Ectodermal cell (in vitro differentiated cells): ENCODE results near the gene RIN2.

Experiments
- H3K27ac ChIP-seq: 2 replicates; pipeline ENCODE4 v1.7.0; 2013; ENCODE audit warnings: mild to moderate bottlenecking, low read depth, low read length; ENCODE audit not compliant: insufficient read depth, poor library complexity, severe bottlenecking
- H3K27me3 ChIP-seq: 2 replicates; pipeline ENCODE4 v1.7.0; 2013; ENCODE audit warnings: mild to moderate bottlenecking, low read length; ENCODE audit not compliant: insufficient read depth, control insufficient read depth, poor library complexity, severe bottlenecking
- H3K36me3 ChIP-seq: one replicate; pipeline ENCODE4 v1.7.0; 2013; ENCODE audit warnings: low read length; ENCODE audit not compliant: control insufficient read depth, insufficient read depth
- H3K4me1 ChIP-seq: one replicate; pipeline ENCODE4 v1.7.0; 2013; ENCODE audit warnings: low read length; ENCODE audit not compliant: control insufficient read depth, insufficient read depth
- H3K4me3 ChIP-seq: 2 replicates; pipeline ENCODE4 v1.7.0; 2013; ENCODE audit warnings: low read depth, low read length, control low read depth; ENCODE audit not compliant: insufficient read depth
- H3K9me3 ChIP-seq: 2 replicates; pipeline ENCODE4 v1.7.0; 2013; ENCODE audit warnings: mild to moderate bottlenecking, low read length, moderate library complexity; ENCODE audit not compliant: control insufficient read depth
- WGBS, 2 experiments: methylation state at CpG; one replicate each; pipeline ENCODE4 v1.1.7; 2013; ENCODE audit warnings: missing lambda C conversion rate in 2 of 2; 5-methylcytosine and 5-hydroxymethylcytosine counted together

Gene RIN2

GRCh38 chr20:19784511-19785172, 26.6 kb downstream of the RIN2 start:
- no peak overlapping the region for H3K27ac ChIP-seq
- WGBS, 2 experiments, result 38 to 44% methylated on average over 11 of the region's 11 CpGs

GRCh38 chr20:19785173-19785982, 27.3 kb downstream of the RIN2 start:
- Histone ChIP-seq H3K4me3 (no peak overlapping the region), H3K4me1 (peaks cover 22% of the 10 kb centered on the region), H3K36me3 (no peaks in the 10 kb centered on the region), H3K27ac (no peak overlapping the region), H3K9me3 (no peaks in the 10 kb centered on the region), H3K27me3 (no peaks in the 10 kb centered on the region)
- 47 to 56% methylated on average over 4 of the region's 5 CpGs for WGBS, 2 experiments

More at GRCh38 chr20:19784511-19785172, 26.6 kb downstream of the RIN2 start:
- H3K4me3 ChIP-seq, result no peak overlapping the region
- H3K27me3 ChIP-seq, result no peaks in the 10 kb centered on the region
- H3K36me3 ChIP-seq, result no peaks in the 10 kb centered on the region
- no peaks in the 10 kb centered on the region for H3K9me3 ChIP-seq
- peaks cover 27% of the 10 kb centered on the region for H3K4me1 ChIP-seq

GRCh38 chr20:19785983-19786285, 27.9 kb downstream of the RIN2 start:
- Histone ChIP-seq H3K4me3 (no peak overlapping the region), H3K27ac (no peak overlapping the region), H3K27me3 (no peaks in the 10 kb centered on the region), H3K36me3 (no peaks in the 10 kb centered on the region), H3K4me1 (peaks cover 21% of the 10 kb centered on the region), H3K9me3 (no peaks in the 10 kb centered on the region)
- 90 to 100% methylated on average over 1 of the region's 1 CpG for WGBS, 2 experiments

- Histone ChIP-seq H3K4me1 (peaks cover 21% of the 10 kb centered on the region), H3K27me3 (no peaks in the 10 kb centered on the region), H3K27ac (no peak overlapping the region), H3K4me3 (no peak overlapping the region), H3K9me3 (no peaks in the 10 kb centered on the region), H3K36me3 (no peaks in the 10 kb centered on the region)
- WGBS, 2 experiments, result 59 to 60% methylated on average over 5 of the region's 5 CpGs
Measured at GRCh38 chr20:19786311-19786710, 28.3 kb downstream of the RIN2 start.

GRCh38 chr20:19787366-19787765, 29.3 kb downstream of the RIN2 start:
- 93 to 95% methylated on average over 3 of the region's 3 CpGs for WGBS, 2 experiments
- Histone ChIP-seq H3K27ac (no peak overlapping the region), H3K4me3 (no peak overlapping the region), H3K4me1 (peaks cover 21% of the 10 kb centered on the region), H3K36me3 (no peaks in the 10 kb centered on the region), H3K9me3 (no peaks in the 10 kb centered on the region), H3K27me3 (no peaks in the 10 kb centered on the region)

GRCh38 chr20:19789009-19789408, 31.0 kb downstream of the RIN2 start:
- 90 to 95% methylated on average over 2 to 3 of the region's 5 CpGs for WGBS, 2 experiments
- Histone ChIP-seq H3K27ac (no peak overlapping the region), H3K9me3 (no peaks in the 10 kb centered on the region), H3K27me3 (no peaks in the 10 kb centered on the region), H3K36me3 (no peaks in the 10 kb centered on the region), H3K4me1 (peaks cover 21% of the 10 kb centered on the region), H3K4me3 (no peak overlapping the region)

- 83 to 93% methylated on average over 2 of the region's 2 CpGs for WGBS, 2 experiments
- Histone ChIP-seq H3K27ac (no peak overlapping the region), H3K9me3 (no peaks in the 10 kb centered on the region), H3K27me3 (no peaks in the 10 kb centered on the region), H3K36me3 (no peaks in the 10 kb centered on the region), H3K4me3 (no peak overlapping the region), H3K4me1 (peaks cover 19% of the 10 kb centered on the region)
Measured at GRCh38 chr20:19789446-19789845, 31.4 kb downstream of the RIN2 start.

GRCh38 chr20:19791887-19792286, 33.8 kb downstream of the RIN2 start:
- H3K27me3 ChIP-seq, result no peaks in the 10 kb centered on the region
- no peaks in the 10 kb centered on the region for H3K9me3 ChIP-seq
- 95 to 96% methylated on average over 2 of the region's 2 CpGs for WGBS, 2 experiments
- H3K4me1 ChIP-seq, result no peaks in the 10 kb centered on the region
- no peaks in the 10 kb centered on the region for H3K36me3 ChIP-seq
- H3K27ac ChIP-seq, result no peak overlapping the region
- H3K4me3 ChIP-seq, result no peak overlapping the region

- H3K27me3 ChIP-seq, result no peaks in the 10 kb centered on the region
- no peaks in the 10 kb centered on the region for H3K36me3 ChIP-seq
- H3K9me3 ChIP-seq, result no peaks in the 10 kb centered on the region
- no peak overlapping the region for H3K4me3 ChIP-seq
- WGBS, 2 experiments, result 96 to 100% methylated on average over 2 of the region's 2 CpGs
- H3K27ac ChIP-seq, result no peak overlapping the region
- H3K4me1 ChIP-seq, result no peaks in the 10 kb centered on the region
Measured at GRCh38 chr20:19793716-19794115, 35.7 kb downstream of the RIN2 start.

GRCh38 chr20:19794941-19795340, 36.9 kb downstream of the RIN2 start:
- Histone ChIP-seq H3K27me3 (no peaks in the 10 kb centered on the region), H3K4me1 (no peaks in the 10 kb centered on the region), H3K27ac (no peak overlapping the region), H3K9me3 (no peaks in the 10 kb centered on the region), H3K36me3 (no peaks in the 10 kb centered on the region), H3K4me3 (no peak overlapping the region)
- 94 to 96% methylated on average over 4 to 5 of the region's 5 CpGs for WGBS, 2 experiments
